ENCODE data around the gene CD22. TPM values are rescaled to one million over a fixed set of nuclear protein-coding genes. Genes with fewer than 3 reads are reported as not detected.

CD22 gene
- total and polyA plus RNA-seq, 9 donors: 54.2 to 264 (median 113) TPM

- TF ChIP-seq POLR2A (IDR thresholded peaks at IDR 0.05) (no peak), CTCF (IDR thresholded peaks at IDR 0.05) (no peak), EP300 (IDR thresholded peaks at IDR 0.05) (no peak)
- no peak for DNase-seq
- Histone ChIP-seq H3K36me3 (no peaks in the 10 kb centered on the region), H3K4me1 (ENCODE audit: insufficient read depth) (no peaks in the 10 kb centered on the region), H3K9me3 (no peaks in the 10 kb centered on the region), H3K27me3 (no peaks in the 10 kb centered on the region), H3K27ac (no peak overlapping the region), H3K4me3 (no peak overlapping the region)
- intact Hi-C loops (cut with DNase I): no loop called here
- 93 to 95% (median 94%) methylated on average over 2 of the region's 2 CpGs for WGBS, 3 donors
Measured at GRCh38 chr19:35301961-35302360, 27.0 kb upstream of the CD22 start.

- intact Hi-C loops (cut with DNase I): no loop called here
- WGBS, 3 donors: 82 to 89% (median 87%) methylated on average over 16 of the region's 16 CpGs
- Histone ChIP-seq H3K27ac (no peak overlapping the region), H3K4me1 (ENCODE audit: insufficient read depth) (peaks cover 2% of the 10 kb centered on the region), H3K9me3 (no peaks in the 10 kb centered on the region), H3K27me3 (no peaks in the 10 kb centered on the region), H3K36me3 (no peaks in the 10 kb centered on the region), H3K4me3 (no peak overlapping the region)
- DNase-seq: no peak
- TF ChIP-seq CTCF (IDR thresholded peaks at IDR 0.05): no peak
Measured at GRCh38 chr19:35302446-35302845, 26.5 kb upstream of the CD22 start.

GRCh38 chr19:35303357-35303915 is 25.6 kb upstream of the CD22 start:
- Histone ChIP-seq H3K27ac (no peak overlapping the region), H3K9me3 (no peaks in the 10 kb centered on the region), H3K27me3 (no peaks in the 10 kb centered on the region), H3K4me1 (ENCODE audit: insufficient read depth) (peaks cover 9% of the 10 kb centered on the region), H3K36me3 (no peaks in the 10 kb centered on the region), H3K4me3 (no peak overlapping the region)
- intact Hi-C loops (cut with DNase I): no loop called here
- TF ChIP-seq EP300 (IDR thresholded peaks at IDR 0.05) (no peak), CTCF (IDR thresholded peaks at IDR 0.05) (no peak), POLR2A (IDR thresholded peaks at IDR 0.05) (no peak)
- no peak for DNase-seq
- 91% methylated on average over 6 of the region's 6 CpGs for WGBS, 3 donors

- intact Hi-C loops (cut with DNase I): no loop called here
- Histone ChIP-seq H3K9me3 (no peaks in the 10 kb centered on the region), H3K27ac (no peak overlapping the region), H3K4me1 (ENCODE audit: insufficient read depth) (peaks cover 12% of the 10 kb centered on the region), H3K27me3 (no peaks in the 10 kb centered on the region), H3K4me3 (no peak overlapping the region), H3K36me3 (no peaks in the 10 kb centered on the region)
- WGBS, 3 donors: 86 to 92% (median 89%) methylated on average over 11 of the region's 11 CpGs
- no peak for DNase-seq
- TF ChIP-seq CTCF (IDR thresholded peaks at IDR 0.05) (no peak), EP300 (IDR thresholded peaks at IDR 0.05) (no peak), POLR2A (IDR thresholded peaks at IDR 0.05) (no peak)
Measured at GRCh38 chr19:35304036-35304435, 25.0 kb upstream of the CD22 start.

Measured in ovary (tissue), 9 donors.